Caco-2 (cell line): ENCODE measurements around the gene SCAP. TPM values are rescaled to one million over a fixed set of nuclear protein-coding genes. Genes with fewer than 3 reads are reported as not detected.

ENCODE experiments used
- BruUV-seq: library from RNA; stranded (reverse); fragments of 400-500 nt; replicated peaks from 2 replicates; lab custom pipeline; 2021; lab: Mats Ljungman, UMichigan
- CTCF ChIA-PET: fragments of 300-600 bp; sonication (Branson Sonifier 250); formaldehyde crosslinking; loops from one replicate; lab custom pipeline; 2022; ENCODE audit warnings: antibody characterized with exemption; lab: Charles Lee
- POLR2A ChIA-PET: fragments of 300-600 bp; sonication (Branson Sonifier 250); formaldehyde crosslinking; loops from one replicate; lab custom pipeline; 2022; ENCODE audit warnings: antibody characterized with exemption; lab: Charles Lee
- DNase-seq, 2 experiments: peaks; one replicate each; pipeline versions ENCODE4 v3.0.0 to v3.0.0-alpha.2; 2020 to 2022
- H3K27me3 ChIP-seq: replicated peaks from 2 replicates; pipeline ENCODE4 v1.6.0; 2011; ENCODE audit warnings: low read length; ENCODE audit not compliant: control insufficient read depth, insufficient read depth
- H3K36me3 ChIP-seq: 2 replicates; pipeline ENCODE4 v1.5.1; 2011; ENCODE audit warnings: low read length; ENCODE audit not compliant: control insufficient read depth, insufficient read depth
- H3K4me1 ChIP-seq: fragments of 250-450 bp; sonication (Bioruptor Pico); 2 replicates; pipeline ENCODE4 v1.5.1; 2020; ENCODE audit warnings: mild to moderate bottlenecking
- H3K4me3 ChIP-seq: 2 replicates; pipeline ENCODE4 v1.5.1; 2011; ENCODE audit warnings: low read depth, mild to moderate bottlenecking, control low read depth, low read length
- H3K9me3 ChIP-seq: fragments of 250-450 bp; sonication (Bioruptor Pico); 2 replicates; pipeline ENCODE4 v1.5.1; 2020; ENCODE audit warnings: mild to moderate bottlenecking, moderate library complexity
- H3K27ac Mint-ChIP-seq: one replicate; pipeline ENCODE4 v1.8.0; 2022; ENCODE audit warnings: mixed read lengths; ENCODE audit not compliant: unreplicated experiment
- H3K27me3 Mint-ChIP-seq: one replicate; pipeline ENCODE4 v1.8.0; 2022; ENCODE audit warnings: mixed read lengths; ENCODE audit not compliant: insufficient read depth, unreplicated experiment
- H3K36me3 Mint-ChIP-seq: one replicate; pipeline ENCODE4 v1.8.0; 2022; ENCODE audit warnings: mild to moderate bottlenecking, mixed read lengths; ENCODE audit not compliant: insufficient read depth, unreplicated experiment
- H3K4me1 Mint-ChIP-seq: one replicate; pipeline ENCODE4 v1.8.0; 2022; ENCODE audit warnings: low read depth, mixed read lengths; ENCODE audit not compliant: unreplicated experiment
- H3K4me3 Mint-ChIP-seq: one replicate; pipeline ENCODE4 v1.8.0; 2022; ENCODE audit warnings: mild to moderate bottlenecking, moderate library complexity, mixed read lengths; ENCODE audit not compliant: unreplicated experiment
- H3K9me3 Mint-ChIP-seq: one replicate; pipeline ENCODE4 v1.8.0; 2022; ENCODE audit warnings: mixed read lengths; ENCODE audit not compliant: unreplicated experiment
- CTCF ChIP-seq, 2 experiments: fragments of 200-600 bp in 1 of 2; IDR thresholded peaks; 1 replicate in 1 of 2; 2 replicates in 1 of 2; pipeline versions ENCODE4 v1.5.1 to v1.8.0; 2011 to 2022; ENCODE audit warnings: antibody characterized with exemption in 1 of 2, control low read depth in 1 of 2, inconsistent platforms in 1 of 2, low read depth in 1 of 2, low read length in 1 of 2, mild to moderate bottlenecking in 1 of 2, moderate library complexity in 1 of 2; ENCODE audit not compliant: insufficient read depth in 1 of 2, severe bottlenecking in 1 of 2, unreplicated experiment in 1 of 2
- intact Hi-C: fragments of 100-400 bp; cut with micrococcal nuclease; formaldehyde crosslinking; loops from one replicate; pipeline ENCODE4 v1.10.0; 2022; ENCODE audit not compliant: unreplicated experiment
- total RNA-seq: library from RNA; stranded (reverse); gene quantifications from 2 replicates; pipeline ENCODE4 v1.2.3, GENCODE V29; 2022

SCAP gene
- total RNA-seq, 1 experiment from 2014 or later: 115 TPM

DNA sequence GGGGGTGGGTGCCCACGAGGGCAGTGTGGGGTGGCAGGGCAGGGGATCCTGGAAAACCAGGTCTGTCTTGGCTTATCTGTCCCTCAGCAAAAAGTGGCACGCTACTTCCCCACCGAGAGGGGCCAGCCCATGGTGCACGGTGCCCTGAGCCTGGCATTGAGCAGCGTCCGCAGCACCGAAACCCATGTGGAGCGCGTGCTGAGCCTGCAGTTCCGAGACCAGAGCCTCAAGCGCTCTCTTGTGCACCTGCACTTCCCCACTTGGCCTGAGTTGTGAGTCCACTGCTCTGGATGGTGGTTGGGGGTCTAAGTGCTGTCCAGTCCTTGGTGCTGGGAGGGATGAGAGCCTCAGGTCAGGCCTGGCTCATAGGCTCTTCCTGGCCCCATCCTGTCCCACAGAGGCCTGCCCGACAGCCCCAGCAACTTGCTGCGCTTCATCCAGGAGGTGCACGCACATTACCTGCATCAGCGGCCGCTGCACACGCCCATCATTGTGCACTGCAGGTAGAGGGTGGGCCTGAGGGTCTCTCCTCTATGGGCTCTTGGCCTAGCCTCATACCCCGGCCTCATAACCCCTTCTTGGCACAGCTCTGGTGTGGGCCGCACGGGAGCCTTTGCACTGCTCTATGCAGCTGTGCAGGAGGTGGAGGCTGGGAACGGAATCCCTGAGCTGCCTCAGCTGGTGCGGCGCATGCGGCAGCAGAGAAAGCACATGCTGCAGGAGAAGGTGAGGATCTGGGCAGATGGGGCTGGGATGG lies 63.9 kb downstream of the SCAP start:
- Mint-ChIP-seq H3K27ac (no peak overlapping the region), H3K36me3 (peaks cover 72% of the 10 kb centered on the region), H3K9me3 (no peaks in the 10 kb centered on the region), H3K4me1 (peaks cover 6% of the 10 kb centered on the region), H3K4me3 (no peak overlapping the region), H3K27me3 (no peaks in the 10 kb centered on the region)
- ChIA-PET POLR2A (no interaction called here), CTCF (no interaction called here)
- Histone ChIP-seq H3K4me3 (no peak overlapping the region), H3K9me3 (no peaks in the 10 kb centered on the region), H3K27me3 (no peaks in the 10 kb centered on the region), H3K4me1 (peaks cover 4% of the 10 kb centered on the region; the same call in 1 of the 2 replicates), H3K36me3 (peaks cover 1% of the 10 kb centered on the region)
- intact Hi-C loops: no loop called here
- no peak for TF ChIP-seq CTCF (IDR thresholded peaks at IDR 0.05; ENCODE audit: insufficient read depth in 1 of 2, low read depth in 1 of 2, low read length in 1 of 2, severe bottlenecking in 1 of 2, unreplicated experiment in 1 of 2)
- no peak for DNase-seq
- no TSS peak for BruUV-seq

GRCh38 chr3:47410801-47411646 lies 64.7 kb downstream of the SCAP start:
- ChIA-PET POLR2A (no interaction called here), CTCF (no interaction called here)
- H3K36me3 Mint-ChIP-seq: peaks cover 71% of the 10 kb centered on the region
- H3K9me3 Mint-ChIP-seq: no peaks in the 10 kb centered on the region
- no peaks in the 10 kb centered on the region for H3K27me3 ChIP-seq
- H3K4me1 ChIP-seq: peaks cover 6% of the 10 kb centered on the region
- no peak overlapping the region for H3K4me3 ChIP-seq
- no peak for TF ChIP-seq CTCF (IDR thresholded peaks at IDR 0.05; ENCODE audit: insufficient read depth in 1 of 2, low read depth in 1 of 2, low read length in 1 of 2, severe bottlenecking in 1 of 2, unreplicated experiment in 1 of 2)
- peaks cover 2% of the 10 kb centered on the region for H3K4me1 Mint-ChIP-seq
- no peak overlapping the region for H3K4me3 Mint-ChIP-seq
- no peaks in the 10 kb centered on the region for H3K9me3 ChIP-seq
- BruUV-seq: no TSS peak
- intact Hi-C loops: no loop called here
- peaks cover 1% of the 10 kb centered on the region for H3K36me3 ChIP-seq
- no peak for DNase-seq
- H3K27me3 Mint-ChIP-seq: no peaks in the 10 kb centered on the region
- no peak overlapping the region for H3K27ac Mint-ChIP-seq

DNA sequence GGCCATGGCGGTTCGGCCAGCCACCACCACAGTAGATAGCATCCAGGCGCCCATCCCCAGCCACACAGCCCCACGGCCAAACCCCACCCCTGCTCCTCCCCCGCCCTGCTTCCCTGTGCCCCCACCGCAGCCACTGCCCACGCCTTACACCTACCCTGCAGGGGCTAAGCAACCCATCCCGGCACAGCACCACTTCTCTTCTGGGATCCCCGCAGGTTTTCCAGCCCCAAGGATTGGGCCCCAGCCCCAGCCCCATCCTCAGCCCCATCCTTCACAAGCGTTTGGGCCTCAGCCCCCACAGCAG lies 65.4 kb downstream of the SCAP start:
- Mint-ChIP-seq H3K4me3 (no peak overlapping the region), H3K27me3 (no peaks in the 10 kb centered on the region), H3K36me3 (peaks cover 67% of the 10 kb centered on the region), H3K27ac (no peak overlapping the region), H3K4me1 (no peaks in the 10 kb centered on the region), H3K9me3 (no peaks in the 10 kb centered on the region)
- no peak for DNase-seq
- Histone ChIP-seq H3K36me3 (peaks cover 1% of the 10 kb centered on the region), H3K9me3 (no peaks in the 10 kb centered on the region), H3K27me3 (no peaks in the 10 kb centered on the region), H3K4me3 (no peak overlapping the region), H3K4me1 (peaks cover 9% of the 10 kb centered on the region)
- intact Hi-C loops: no loop called here
- POLR2A ChIA-PET: no interaction called here
- no TSS peak for BruUV-seq
- CTCF ChIA-PET: no interaction called here
- TF ChIP-seq CTCF (IDR thresholded peaks at IDR 0.05; ENCODE audit: insufficient read depth in 1 of 2, low read depth in 1 of 2, low read length in 1 of 2, severe bottlenecking in 1 of 2, unreplicated experiment in 1 of 2): no peak
